ENCODE measurements around the gene PPFIBP2. TPM values are rescaled to one million over a fixed set of nuclear protein-coding genes. Genes with fewer than 3 reads are reported as not detected.

PPFIBP2 gene
- total and polyA plus RNA-seq, 2 of the 13 experiments (the other 11 are each of a cell fraction or from before 2014, with no cell fraction given): 15.0 to 52.5 TPM

DNA sequence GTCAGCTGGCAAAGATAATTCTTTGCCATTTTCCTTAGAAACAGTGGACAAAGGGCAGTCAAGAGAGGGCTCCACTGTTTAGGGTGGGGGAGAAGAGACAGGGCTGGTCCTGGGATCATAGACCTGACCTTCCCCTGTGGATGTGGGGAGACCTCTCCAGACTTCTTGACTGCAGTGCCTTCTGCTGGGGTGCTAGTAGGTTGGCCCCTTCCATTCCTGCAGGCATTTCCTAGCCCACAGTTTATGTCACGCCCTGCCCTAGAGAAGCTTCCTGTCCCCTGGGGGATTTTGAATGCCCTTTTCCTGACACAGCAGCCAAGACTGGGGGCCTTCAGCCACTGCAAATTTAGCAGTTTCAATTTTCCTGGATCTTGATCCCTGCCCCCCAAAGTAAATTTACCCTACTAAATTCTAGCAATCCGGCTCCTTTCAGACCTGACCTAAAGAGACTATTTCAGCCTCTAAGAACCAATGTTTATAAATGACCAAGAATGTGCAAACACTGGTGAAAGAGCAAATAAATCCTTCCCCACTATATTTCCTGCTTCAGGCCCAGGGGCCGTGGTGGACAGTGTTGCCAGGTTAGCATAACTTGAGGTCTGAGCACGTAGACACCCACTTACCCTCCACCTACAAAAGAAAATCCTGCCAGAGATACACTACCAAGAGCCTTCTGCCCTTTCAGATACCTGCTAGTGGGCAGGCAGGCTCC lies 58.4 kb downstream of the PPFIBP2 start (continued):
- TF ChIP-seq ZSCAN20 (CRISPR knock-in tag; IDR thresholded peaks at IDR 0.05; ENCODE audit: borderline replicate concordance): no peak
- TF ChIP-seq, protein P1, sequence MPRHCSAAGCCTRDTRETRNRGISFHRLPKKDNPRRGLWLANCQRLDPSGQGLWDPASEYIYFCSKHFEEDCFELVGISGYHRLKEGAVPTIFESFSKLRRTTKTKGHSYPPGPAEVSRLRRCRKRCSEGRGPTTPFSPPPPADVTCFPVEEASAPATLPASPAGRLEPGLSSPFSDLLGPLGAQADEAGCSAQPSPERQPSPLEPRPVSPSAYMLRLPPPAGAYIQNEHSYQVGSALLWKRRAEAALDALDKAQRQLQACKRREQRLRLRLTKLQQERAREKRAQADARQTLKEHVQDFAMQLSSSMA (CRISPR knock-in tag; IDR thresholded peaks at IDR 0.05): no peak
- TF ChIP-seq ZNF333 (CRISPR knock-in tag; IDR thresholded peaks at IDR 0.05; ENCODE audit: borderline replicate concordance): no peak
- TF ChIP-seq ZNF34 (CRISPR knock-in tag; IDR thresholded peaks at IDR 0.05; ENCODE audit: borderline replicate concordance): no peak
- no peak for TF ChIP-seq MTA1 (CRISPR knock-in tag; IDR thresholded peaks at IDR 0.05; ENCODE audit: borderline replicate concordance)
- TF ChIP-seq NR2F1 (CRISPR knock-in tag; IDR thresholded peaks at IDR 0.05): peak in 1 of 2 experiments; percentile 12; a peak in 1 of 4 replicates
- peak; percentile 94 for TF ChIP-seq RARA (CRISPR knock-in tag; IDR thresholded peaks at IDR 0.05)
- no peak for TF ChIP-seq KLF11 (CRISPR knock-in tag; IDR thresholded peaks at IDR 0.05)
- TF ChIP-seq, protein P2, sequence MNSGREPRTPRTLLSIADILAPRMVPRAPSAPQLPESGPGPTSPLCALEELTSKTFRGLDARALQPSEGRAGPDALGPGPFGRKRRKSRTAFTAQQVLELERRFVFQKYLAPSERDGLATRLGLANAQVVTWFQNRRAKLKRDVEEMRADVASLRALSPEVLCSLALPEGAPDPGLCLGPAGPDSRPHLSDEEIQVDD (CRISPR knock-in tag; IDR thresholded peaks at IDR 0.05; ENCODE audit: borderline replicate concordance): no peak
- TF ChIP-seq, protein P3, sequence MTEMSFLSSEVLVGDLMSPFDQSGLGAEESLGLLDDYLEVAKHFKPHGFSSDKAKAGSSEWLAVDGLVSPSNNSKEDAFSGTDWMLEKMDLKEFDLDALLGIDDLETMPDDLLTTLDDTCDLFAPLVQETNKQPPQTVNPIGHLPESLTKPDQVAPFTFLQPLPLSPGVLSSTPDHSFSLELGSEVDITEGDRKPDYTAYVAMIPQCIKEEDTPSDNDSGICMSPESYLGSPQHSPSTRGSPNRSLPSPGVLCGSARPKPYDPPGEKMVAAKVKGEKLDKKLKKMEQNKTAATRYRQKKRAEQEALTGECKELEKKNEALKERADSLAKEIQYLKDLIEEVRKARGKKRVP (CRISPR knock-in tag; IDR thresholded peaks at IDR 0.05): 0 out of 4 replicates have a peak, but pooled peaks of 1 of the 2 experiments have one; percentile 17
- no peak for TF ChIP-seq KLF15 (CRISPR knock-in tag; IDR thresholded peaks at IDR 0.05; ENCODE audit: borderline replicate concordance)
- TF ChIP-seq, protein P4, sequence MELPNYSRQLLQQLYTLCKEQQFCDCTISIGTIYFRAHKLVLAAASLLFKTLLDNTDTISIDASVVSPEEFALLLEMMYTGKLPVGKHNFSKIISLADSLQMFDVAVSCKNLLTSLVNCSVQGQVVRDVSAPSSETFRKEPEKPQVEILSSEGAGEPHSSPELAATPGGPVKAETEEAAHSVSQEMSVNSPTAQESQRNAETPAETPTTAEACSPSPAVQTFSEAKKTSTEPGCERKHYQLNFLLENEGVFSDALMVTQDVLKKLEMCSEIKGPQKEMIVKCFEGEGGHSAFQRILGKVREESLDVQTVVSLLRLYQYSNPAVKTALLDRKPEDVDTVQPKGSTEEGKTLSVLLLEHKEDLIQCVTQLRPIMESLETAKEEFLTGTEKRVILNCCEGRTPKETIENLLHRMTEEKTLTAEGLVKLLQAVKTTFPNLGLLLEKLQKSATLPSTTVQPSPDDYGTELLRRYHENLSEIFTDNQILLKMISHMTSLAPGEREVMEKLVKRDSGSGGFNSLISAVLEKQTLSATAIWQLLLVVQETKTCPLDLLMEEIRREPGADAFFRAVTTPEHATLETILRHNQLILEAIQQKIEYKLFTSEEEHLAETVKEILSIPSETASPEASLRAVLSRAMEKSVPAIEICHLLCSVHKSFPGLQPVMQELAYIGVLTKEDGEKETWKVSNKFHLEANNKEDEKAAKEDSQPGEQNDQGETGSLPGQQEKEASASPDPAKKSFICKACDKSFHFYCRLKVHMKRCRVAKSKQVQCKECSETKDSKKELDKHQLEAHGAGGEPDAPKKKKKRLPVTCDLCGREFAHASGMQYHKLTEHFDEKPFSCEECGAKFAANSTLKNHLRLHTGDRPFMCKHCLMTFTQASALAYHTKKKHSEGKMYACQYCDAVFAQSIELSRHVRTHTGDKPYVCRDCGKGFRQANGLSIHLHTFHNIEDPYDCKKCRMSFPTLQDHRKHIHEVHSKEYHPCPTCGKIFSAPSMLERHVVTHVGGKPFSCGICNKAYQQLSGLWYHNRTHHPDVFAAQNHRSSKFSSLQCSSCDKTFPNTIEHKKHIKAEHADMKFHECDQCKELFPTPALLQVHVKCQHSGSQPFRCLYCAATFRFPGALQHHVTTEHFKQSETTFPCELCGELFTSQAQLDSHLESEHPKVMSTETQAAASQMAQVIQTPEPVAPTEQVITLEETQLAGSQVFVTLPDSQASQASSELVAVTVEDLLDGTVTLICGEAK (IDR thresholded peaks at IDR 0.05): no peak
- TF ChIP-seq, protein P4 (CRISPR knock-in tag; IDR thresholded peaks at IDR 0.05): no peak; the same call in 1 of the 2 replicates
- no peak for TF ChIP-seq MBD4 (IDR thresholded peaks at IDR 0.05; ENCODE audit: borderline replicate concordance, low read length)
- no peak for TF ChIP-seq NFYB (CRISPR knock-in tag; IDR thresholded peaks at IDR 0.05)
- TF ChIP-seq ZNF329 (CRISPR knock-in tag; IDR thresholded peaks at IDR 0.05; ENCODE audit: low read depth): no peak
- TF ChIP-seq NFE2L2 (IDR thresholded peaks at IDR 0.05; ENCODE audit: low read length): no peak
- no peak for TF ChIP-seq ISX (CRISPR knock-in tag; conservative IDR thresholded peaks at IDR 0.05)
- TF ChIP-seq ZNF24 (IDR thresholded peaks at IDR 0.05): no peak
